NCI-H345 (cell line): Measurements from ENCODE around the gene KCNAB3.
"Not testable (repeated sequence)": the region's sequence is repeated elsewhere in the genome, so short reads cannot be mapped to it uniquely, and the experiment has no call there.

Experiments
- DNase-seq: peaks from one replicate; lab custom pipeline; 2025; lab: John Stamatoyannopoulos, UW

Gene KCNAB3

DNA sequence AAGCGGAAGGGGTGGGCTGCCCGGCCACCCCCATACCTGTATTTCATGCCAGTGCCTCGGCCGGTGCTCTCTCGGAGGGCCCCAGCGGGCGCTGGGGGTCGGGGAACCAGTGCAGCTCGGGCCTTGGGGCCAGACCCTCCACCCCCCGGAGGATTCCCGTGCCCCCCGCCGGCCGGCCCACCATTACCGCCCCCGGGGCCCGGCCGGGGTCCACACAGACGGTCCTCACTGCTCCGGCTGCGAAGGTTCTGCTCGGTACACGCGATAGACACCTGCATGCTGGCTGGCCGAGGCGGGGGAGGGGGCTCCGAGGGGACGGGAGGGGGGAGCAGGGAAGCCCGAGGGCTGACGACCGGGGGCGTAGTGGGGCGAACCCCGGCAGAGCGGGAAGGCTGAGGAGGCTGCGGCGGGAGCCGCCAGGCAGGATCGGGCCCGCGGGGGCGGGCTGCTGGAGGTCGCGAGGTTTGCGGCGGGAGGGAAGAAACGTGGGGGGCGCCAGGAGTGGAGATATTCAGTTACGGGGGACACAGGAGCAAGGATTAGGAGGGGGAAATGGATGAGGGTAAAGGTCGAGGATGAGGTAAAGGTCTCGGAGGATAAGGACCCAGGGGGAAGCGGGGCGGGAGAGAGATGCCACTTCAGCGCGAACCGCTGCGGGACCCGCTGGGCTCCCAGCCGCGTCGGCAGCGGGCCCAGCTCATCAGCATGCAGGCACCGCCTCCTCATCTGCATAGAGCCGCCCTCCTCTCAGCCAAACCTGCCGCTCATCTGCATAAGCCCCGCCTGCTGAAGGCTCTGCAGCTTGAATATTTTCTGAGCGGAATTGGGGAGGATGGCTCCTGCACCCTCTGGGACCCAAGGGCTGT is at the start of gene KCNAB3:
TSS of gene KCNAB3 (minus strand) at position 699 of the 866 bp plus-strand sequence. CDS start at position 278, 421 bp downstream.
- DNase-seq = no peak

GRCh38 chr17:7977805-7978204 is 48.1 kb upstream of the KCNAB3 start:
- DNase-seq = no peak

GRCh38 chr17:7977039-7977438 is 47.4 kb upstream of the KCNAB3 start:
- no peak for DNase-seq

- no peak for DNase-seq
Observed at GRCh38 chr17:7974638-7975131, 45.0 kb upstream of the KCNAB3 start.

GRCh38 chr17:7972131-7972785 is 42.6 kb upstream of the KCNAB3 start:
- no peak for DNase-seq

GRCh38 chr17:7971651-7972050 is 42.0 kb upstream of the KCNAB3 start:
- no peak for DNase-seq

- DNase-seq = no peak
Observed at GRCh38 chr17:7969433-7969832, 39.8 kb upstream of the KCNAB3 start.

DNA sequence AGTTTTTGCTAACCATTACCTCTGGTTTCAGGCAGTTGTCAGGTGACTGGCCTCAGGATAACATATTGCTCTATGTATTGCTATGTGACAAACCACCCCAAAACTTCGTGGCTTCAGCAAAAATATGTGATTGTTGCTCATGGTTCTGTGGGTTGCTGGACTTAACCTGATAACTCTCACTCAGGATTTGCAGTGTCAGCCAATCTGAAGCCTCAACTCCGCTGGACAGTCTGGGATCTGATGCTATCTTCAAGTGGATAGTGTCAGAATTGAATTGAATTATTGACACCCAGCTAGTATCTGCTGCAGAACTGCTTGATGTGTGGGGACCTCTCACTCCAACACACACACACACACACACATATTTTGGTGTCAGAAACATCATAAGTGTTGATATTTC is 38.1 kb upstream of the KCNAB3 start:
- no peak for DNase-seq

- DNase-seq = no peak
Observed at GRCh38 chr17:7961421-7961820, 31.8 kb upstream of the KCNAB3 start.

DNA sequence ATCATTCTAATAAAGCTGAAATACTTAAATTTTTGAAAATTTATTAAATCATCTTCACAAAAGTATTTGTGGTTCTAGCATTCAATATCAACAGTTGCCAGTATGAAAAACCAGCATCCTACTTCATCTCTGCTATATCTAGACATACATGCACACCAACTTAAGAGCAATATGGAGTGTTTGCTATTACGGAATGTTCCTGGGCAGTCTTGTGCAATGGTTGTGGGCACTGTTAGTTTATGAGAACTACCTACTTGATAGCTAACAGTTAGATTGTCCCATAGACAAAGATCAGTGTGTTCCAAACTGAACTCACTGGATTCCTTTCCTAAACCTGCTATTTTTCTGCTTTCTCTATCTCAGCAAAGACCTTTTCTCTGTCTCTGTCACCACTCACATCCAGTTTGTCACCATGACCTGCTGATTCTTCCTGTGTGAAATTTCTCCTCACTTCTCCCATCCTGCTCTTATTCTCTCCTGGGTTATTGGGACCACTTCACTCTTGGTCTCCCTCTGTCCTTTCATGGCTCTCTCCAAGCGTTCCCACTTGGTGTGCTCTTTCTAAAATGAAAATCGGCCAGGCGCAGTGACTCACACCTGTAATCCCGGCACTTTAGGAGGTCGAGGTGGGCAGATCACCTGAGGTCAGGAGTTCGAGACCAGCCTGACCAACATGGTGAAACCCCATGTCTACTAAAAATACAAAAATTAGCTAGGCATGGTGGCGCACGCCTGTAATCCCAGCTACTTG is 30.0 kb upstream of the KCNAB3 start:
- no peak for DNase-seq

DNA sequence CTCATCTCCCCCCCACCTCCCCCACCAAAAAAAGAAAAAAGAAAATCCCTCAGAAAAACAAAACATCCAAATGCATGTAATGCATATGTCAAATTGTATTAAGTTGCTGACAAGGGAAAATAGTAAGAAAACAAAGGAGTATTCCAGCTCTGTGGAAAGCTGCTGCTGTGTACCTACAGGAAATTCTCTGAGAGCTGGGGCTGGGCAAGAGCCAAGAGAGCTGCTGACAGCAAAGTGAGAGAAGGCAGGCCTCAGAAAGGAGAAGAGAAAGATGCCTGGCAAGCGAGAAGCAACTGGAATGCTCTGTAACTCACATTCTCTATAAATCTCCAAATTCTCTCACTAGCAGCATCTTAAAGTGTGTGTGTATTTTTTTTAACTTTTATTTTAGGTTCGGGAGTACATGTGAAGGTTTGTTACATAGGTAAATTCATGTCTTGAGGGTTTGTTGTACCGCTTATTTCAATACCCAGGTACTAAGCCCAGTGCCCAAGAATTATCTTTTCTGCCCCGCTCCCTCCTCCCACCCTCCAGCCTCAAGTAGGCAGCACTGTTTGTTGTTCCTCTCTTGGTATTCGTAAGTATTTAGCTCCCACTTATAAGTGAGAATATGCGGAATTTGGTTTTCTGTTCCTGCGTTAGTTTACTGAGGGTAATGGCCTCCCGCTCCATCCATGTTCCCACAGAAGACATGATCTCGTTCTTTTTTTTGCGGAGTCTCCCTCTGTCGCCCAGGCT is 26.7 kb upstream of the KCNAB3 start:
- no peak for DNase-seq

GRCh38 chr17:7955414-7956227 is 26.0 kb upstream of the KCNAB3 start:
- no peak for DNase-seq

DNA sequence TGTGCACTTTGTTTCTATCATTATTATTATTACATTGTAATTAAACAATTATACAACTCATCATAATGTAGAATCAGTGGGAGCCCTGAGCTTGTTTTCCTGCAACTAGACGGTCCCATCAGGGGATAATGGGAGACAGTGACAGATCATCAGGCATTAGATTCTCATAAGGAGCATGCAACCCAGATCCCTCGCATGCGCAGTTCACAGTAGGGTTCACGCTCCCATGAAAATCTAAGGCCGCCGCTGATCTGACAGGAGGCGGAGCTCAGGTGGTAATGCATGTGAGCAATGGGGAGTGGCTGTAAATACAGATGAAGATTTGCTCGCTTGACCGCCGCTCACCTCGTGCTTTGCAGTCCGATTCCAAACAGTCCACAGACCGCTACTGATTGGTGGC is 23.6 kb upstream of the KCNAB3 start:
- DNase-seq = not testable (repeated sequence)

GRCh38 chr17:7951143-7951792 is 21.6 kb upstream of the KCNAB3 start:
- no peak for DNase-seq

GRCh38 chr17:7950578-7950977 is 20.9 kb upstream of the KCNAB3 start:
- DNase-seq = no peak

DNA sequence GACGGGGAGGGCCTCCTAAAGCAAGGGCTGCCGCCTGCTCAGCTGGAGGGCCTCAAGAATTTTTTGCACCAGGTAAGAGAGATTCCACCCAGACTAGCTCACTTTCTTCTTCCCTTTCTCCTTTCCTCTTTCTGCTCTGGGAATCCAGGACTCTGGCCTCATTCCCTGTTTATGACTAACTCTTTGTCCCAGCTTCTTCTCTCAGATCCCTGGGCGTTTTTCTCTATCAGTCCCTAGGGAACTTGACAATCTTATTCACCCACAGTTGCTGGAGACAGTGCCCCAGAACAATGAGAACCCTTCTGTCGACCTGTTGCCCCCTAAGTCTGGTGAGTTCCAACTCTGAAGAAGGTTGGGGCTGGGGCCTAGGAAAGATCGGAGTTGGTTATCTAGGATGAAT is 18.0 kb upstream of the KCNAB3 start:
- DNase-seq = no peak

DNA sequence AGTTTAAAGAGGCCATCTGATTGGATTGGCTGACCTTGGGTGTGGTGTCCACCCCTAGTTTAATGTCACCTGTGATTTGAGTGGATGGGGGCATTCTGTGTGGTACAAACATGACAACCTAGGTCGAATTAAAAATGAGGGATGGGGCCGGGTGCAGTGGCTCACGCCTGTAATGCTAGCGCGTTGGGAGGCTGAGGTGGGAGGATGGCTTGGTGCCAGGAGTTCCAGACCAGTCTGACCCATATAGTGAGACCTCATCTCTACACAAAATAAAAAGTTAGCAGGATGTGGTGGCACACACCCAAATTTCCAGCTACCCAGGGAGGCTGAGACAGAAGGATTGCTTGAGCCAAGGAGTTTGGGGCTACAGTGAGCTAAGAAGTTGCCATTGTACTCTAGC is 16.8 kb upstream of the KCNAB3 start:
- DNase-seq = no peak

DNA sequence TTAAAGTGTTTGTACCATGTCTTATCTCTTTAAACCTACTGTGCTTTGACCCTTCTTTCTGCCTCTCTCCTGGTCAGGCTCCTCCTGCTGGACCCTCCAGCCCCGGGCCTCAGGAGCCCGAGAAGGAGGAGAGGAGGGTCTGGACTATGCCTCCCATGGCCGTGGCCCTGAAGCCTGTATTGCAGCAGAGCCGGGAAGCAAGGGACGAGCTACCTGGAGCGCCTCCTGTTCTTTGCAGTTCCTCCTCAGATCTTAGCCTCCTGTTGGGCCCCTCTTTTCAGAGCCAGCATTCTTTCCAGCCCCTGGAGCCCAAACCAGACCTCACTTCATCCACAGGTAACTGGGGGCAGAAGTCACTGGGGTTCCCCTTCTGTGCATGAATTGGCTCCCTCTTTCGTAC is 16.0 kb upstream of the KCNAB3 start:
- no peak for DNase-seq

GRCh38 chr17:7944326-7944725 is 14.7 kb upstream of the KCNAB3 start:
- DNase-seq = no peak

DNA sequence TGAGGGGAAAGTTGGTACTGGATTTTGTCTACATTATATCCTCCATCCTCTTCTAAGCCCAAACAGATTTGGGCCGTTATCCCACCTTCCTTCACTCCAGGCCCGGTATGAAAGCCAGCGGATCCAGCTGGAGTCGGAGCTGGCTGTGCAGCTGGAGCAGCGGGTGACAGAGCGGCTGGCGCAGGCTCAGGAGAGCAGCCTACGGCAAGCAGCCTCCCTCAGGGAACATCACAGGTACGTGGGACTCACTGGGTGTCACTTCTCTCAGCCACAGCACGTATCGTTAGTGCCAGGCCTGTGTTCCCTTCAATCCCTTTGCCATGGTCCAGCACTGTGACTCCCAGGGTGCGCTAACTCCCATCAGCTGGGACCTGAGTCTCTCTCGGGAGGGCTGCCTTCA is 13.6 kb upstream of the KCNAB3 start:
- no peak for DNase-seq
